ENCODE measurements around the gene VTN. TPM values are rescaled to one million over a fixed set of nuclear protein-coding genes. Genes with fewer than 3 reads are reported as not detected.
"Not testable (repeated sequence)": the region's sequence is repeated elsewhere in the genome, so short reads cannot be mapped to it uniquely, and the experiment has no call there.

The VTN gene
- total RNA-seq, 2 experiments from 2014 or later, result 0.08 to 0.12 TPM

DNA sequence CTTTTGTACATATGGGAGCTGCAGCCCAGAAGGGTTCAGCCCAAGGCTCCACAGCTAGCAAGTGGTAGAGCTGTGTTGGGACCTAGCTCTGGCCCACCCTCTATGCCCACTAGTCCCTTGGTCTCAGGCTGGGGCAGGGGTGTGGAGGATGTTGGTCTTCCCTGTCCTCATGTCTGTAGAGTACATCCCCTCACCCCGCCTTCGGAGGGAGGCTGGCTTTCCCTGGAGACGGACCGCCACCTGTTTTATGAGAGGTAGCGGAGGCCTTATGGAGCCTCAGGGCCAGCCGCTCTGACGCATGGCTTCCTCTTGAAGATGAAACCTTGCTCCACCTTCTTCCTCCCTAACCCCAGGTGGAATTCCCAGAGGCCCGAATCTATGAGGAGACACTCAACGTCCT, 26.1 kb downstream of the VTN start:
- Mint-ChIP-seq H3K36me3 (ENCODE audit: low read depth) (peaks cover 31% of the 10 kb centered on the region), H3K4me3 (no peak overlapping the region), H3K4me1 (peaks cover 2% of the 10 kb centered on the region), H3K27me3 (no peaks in the 10 kb centered on the region), H3K9me3 (no peaks in the 10 kb centered on the region), H3K27ac (no peak overlapping the region)
- CTCF ChIA-PET, result interaction anchor here (1.6 kb wide), 1 partner anchor 10 kb away, joined by 3 read pairs; no protein-coding TSS in a partner anchor
- DNase-seq, result no peak
- POLR2A ChIA-PET, result no interaction called here

DNA sequence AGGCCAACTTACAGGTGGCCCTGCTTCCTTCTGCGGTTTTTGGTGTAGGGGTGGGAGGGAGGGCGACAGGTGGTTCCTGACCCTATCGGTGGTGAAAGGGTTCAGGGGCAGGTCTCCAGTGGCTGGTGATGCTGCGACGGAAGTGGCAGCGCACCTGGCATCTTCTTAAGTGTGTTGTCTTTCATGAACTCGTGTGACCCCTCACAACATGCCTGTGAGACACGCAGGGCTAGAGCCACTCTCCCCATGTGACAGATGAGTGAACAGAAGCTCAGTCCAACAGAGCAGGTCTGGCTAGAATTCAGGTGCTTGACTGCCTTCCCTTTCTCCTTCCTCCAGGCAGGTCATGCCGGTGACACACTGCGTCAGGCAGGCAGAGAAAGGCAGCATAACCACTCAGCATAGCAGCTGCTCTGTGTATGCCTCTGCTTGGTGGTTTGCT, 26.6 kb downstream of the VTN start:
- Mint-ChIP-seq H3K9me3 (no peaks in the 10 kb centered on the region), H3K36me3 (ENCODE audit: low read depth) (peaks cover 27% of the 10 kb centered on the region), H3K27ac (no peak overlapping the region), H3K4me1 (peaks cover 5% of the 10 kb centered on the region), H3K27me3 (no peaks in the 10 kb centered on the region), H3K4me3 (no peak overlapping the region)
- POLR2A ChIA-PET, result no interaction called here
- CTCF ChIA-PET, result interaction anchor here (1.6 kb wide), 1 partner anchor 10 kb away, joined by 3 read pairs; no protein-coding TSS in a partner anchor
- no peak for DNase-seq

GRCh38 chr17:28342313-28342712, 27.8 kb downstream of the VTN start:
- no peak for DNase-seq
- H3K36me3 Mint-ChIP-seq (ENCODE audit: low read depth), result peaks cover 22% of the 10 kb centered on the region
- H3K27me3 Mint-ChIP-seq, result no peaks in the 10 kb centered on the region
- H3K27ac Mint-ChIP-seq, result peak overlapping the region; percentile 57
- CTCF ChIA-PET, result no interaction called here
- H3K4me3 Mint-ChIP-seq, result no peak overlapping the region
- H3K9me3 Mint-ChIP-seq, result no peaks in the 10 kb centered on the region
- H3K4me1 Mint-ChIP-seq, result peaks cover 10% of the 10 kb centered on the region
- POLR2A ChIA-PET, result no interaction called here

GRCh38 chr17:28341516-28341915, 28.6 kb downstream of the VTN start:
- Mint-ChIP-seq H3K36me3 (ENCODE audit: low read depth) (peaks cover 20% of the 10 kb centered on the region), H3K4me1 (peaks cover 18% of the 10 kb centered on the region), H3K27me3 (no peaks in the 10 kb centered on the region), H3K27ac (no peak overlapping the region), H3K4me3 (no peak overlapping the region), H3K9me3 (no peaks in the 10 kb centered on the region)
- ChIA-PET POLR2A (no interaction called here), CTCF (no interaction called here)
- no peak for DNase-seq

DNA sequence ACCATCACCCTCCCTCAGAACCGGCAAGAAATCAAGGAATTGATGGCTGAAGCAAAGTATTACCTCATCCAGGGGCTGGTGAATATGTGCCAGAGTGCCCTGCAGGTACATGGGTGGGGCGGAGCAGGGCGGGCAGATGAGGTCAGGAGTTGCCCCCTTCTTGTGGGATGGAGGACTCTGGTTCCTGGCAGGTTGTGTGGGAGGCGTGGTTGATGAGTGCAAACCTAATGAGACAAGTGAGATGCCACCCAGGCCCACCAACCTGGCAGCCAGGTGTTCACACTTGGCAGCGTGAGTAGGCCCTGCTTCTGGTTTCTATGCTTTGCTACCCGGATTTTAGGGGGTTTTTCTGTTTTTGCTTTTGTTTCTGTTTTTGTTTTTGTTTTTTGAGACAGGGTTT, 29.7 kb downstream of the VTN start:
- CTCF ChIA-PET, result no interaction called here

DNA sequence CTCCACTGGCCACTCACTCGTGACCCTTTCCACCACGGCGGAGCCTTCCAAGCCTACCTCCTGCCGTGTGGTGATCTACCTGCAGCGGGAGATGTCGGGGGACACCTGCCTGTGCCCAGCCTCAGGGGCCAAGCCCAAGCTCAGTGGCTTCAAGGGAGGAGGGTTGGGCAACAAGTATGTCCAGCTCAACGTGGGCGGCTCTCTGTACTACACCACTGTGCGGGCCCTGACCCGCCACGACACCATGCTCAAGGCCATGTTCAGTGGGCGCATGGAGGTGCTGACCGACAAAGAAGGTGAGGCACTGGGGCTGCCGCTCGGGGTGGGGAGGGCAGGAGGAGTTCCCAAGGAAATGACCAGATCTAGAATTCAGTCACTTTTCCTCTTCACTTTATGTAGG, 30.7 kb downstream of the VTN start:
- Mint-ChIP-seq H3K4me1 (peaks cover 29% of the 10 kb centered on the region), H3K27me3 (no peaks in the 10 kb centered on the region), H3K27ac (no peak overlapping the region), H3K4me3 (no peak overlapping the region), H3K9me3 (no peaks in the 10 kb centered on the region), H3K36me3 (ENCODE audit: low read depth) (peaks cover 12% of the 10 kb centered on the region)
- DNase-seq, result no peak
- POLR2A ChIA-PET, result no interaction called here
- CTCF ChIA-PET, result no interaction called here

More for the DNA sequence above, 29.7 kb downstream of the VTN start:
- Mint-ChIP-seq H3K4me1 (peaks cover 23% of the 10 kb centered on the region), H3K27ac (no peak overlapping the region), H3K36me3 (ENCODE audit: low read depth) (peaks cover 15% of the 10 kb centered on the region), H3K4me3 (no peak overlapping the region), H3K9me3 (no peaks in the 10 kb centered on the region), H3K27me3 (no peaks in the 10 kb centered on the region)
- no peak for DNase-seq
- POLR2A ChIA-PET, result no interaction called here

DNA sequence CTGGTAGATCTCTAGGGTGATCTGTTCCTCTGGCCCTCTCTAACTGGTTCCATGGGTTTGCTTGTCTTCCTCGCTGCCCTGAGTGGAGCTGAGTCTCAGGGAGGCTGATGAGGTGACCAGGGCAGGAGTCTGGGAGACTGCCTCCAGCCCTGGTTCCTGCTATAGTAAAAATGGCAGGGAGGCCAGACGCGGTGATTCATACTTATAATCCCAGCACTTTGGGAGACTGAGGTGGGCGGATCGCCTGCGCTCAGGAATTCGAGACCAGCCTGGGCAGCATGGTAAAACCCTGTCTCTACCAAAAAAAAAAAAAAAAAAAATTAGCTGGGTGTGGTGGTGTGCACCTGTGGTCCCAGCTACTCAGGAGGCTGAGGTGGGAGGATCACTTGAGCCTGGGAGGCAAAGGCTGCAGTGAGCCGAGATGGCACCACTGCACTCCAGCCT, 31.3 kb downstream of the VTN start:
- POLR2A ChIA-PET, result interaction anchor here (1.1 kb wide), 1 partner anchor 19 kb away, joined by 3 read pairs; the partner anchor contains the start of gene POLDIP2
- H3K4me1 Mint-ChIP-seq, result peaks cover 33% of the 10 kb centered on the region
- H3K9me3 Mint-ChIP-seq; DNase-seq; H3K27ac Mint-ChIP-seq; H3K4me3 Mint-ChIP-seq; H3K27me3 Mint-ChIP-seq; CTCF ChIA-PET; H3K36me3 Mint-ChIP-seq (ENCODE audit: low read depth): not testable (repeated sequence)

DNA sequence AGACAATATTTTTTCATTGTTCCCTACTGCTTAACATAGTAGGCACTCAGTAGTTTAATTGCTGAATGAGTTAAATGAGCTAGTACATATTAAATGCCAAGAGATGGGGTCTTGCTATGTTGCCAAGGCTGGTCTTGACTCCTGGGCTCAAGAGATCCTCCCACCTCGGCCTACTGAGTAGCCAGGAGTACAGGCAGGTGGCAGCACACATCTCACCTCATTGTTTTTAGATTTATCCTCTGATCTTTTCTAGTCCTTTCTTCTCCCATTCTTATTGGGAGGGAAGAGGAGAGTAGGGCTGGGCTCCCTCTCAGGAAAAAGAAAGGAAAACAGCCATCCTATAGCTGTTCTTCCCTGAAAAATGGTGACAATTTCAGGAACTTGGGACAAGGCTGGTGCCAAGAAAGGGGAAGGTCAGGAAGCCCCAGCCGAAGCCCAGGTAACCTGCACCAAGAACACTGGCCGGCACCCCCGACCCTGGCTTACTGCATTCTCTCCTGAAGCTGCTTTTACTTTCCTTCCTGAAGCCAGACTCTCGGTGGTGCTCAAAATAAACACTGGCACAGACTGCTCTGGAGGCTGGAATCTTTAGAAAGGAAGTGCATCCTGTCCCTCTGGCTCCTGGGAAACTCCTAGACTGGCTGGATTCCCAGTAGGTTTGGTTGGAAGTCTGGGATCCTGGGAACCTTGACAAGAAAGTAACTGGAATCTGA, 31.9 kb downstream of the VTN start:
- ChIA-PET CTCF (interaction anchor here (1.1 to 1.7 kb wide), 2 partner anchors 13 to 19 kb away, joined by 3 to 4 read pairs; partner anchors contain the start of gene POLDIP2), POLR2A (interaction anchor here (1.1 kb wide), 1 partner anchor 19 kb away, joined by 3 read pairs; the partner anchor contains the start of gene POLDIP2)
- DNase-seq, result no peak
- Mint-ChIP-seq H3K36me3 (ENCODE audit: low read depth) (peaks cover 10% of the 10 kb centered on the region), H3K4me1 (peaks cover 37% of the 10 kb centered on the region), H3K4me3 (no peak overlapping the region), H3K9me3 (no peaks in the 10 kb centered on the region), H3K27ac (no peak overlapping the region), H3K27me3 (no peaks in the 10 kb centered on the region)

DNA sequence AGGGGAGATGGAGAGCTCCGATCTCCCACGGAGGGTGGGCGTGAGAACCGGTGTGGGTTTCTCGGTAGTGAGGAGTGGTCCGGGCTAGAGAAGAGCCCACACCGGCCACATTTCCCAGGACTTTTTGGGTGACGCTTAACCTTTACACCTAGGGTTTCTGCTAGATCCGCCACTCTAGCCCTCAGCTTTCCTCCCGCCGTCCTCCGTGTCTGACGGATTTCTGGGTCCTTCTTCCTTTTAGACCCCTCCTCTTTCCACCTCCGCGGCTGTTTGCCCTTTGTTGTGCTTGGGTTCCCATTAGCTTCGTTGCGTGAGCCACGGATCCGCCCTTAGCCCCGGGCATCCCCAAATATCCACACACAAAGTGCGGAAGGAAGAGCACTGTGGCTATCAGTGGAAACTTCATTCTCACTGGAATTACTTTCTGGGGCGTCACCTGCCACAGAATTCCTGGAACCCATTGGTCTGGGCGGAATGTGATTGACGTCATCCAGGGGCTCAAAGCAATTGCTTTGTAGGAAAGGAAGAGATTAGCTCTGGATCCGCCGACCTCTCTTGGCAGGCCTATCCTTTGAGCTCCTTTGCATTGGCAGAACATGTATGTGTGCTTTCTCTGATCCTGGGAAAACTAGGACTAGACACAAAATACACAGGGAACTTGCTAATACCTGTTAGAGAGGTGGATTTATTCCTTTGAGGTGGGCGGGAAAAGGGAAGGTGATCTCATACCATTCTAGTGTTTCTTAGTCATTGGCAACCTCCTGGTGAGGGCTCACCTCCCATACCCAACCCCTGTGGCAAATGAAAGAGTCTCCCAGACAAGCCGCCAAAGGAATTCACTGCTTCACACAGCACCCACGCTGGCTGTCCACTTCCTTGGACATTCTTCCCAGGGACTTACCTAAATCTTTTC, 33.9 kb downstream of the VTN start:
- peak overlapping the region; percentile 91 for H3K27ac Mint-ChIP-seq
- peaks cover 6% of the 10 kb centered on the region for H3K36me3 Mint-ChIP-seq (ENCODE audit: low read depth)
- H3K4me1 Mint-ChIP-seq, result peaks cover 39% of the 10 kb centered on the region
- H3K4me3 Mint-ChIP-seq, result peak overlapping the region; percentile 85
- ChIA-PET CTCF (interaction anchor here (0.6 to 2.1 kb wide), 11 partner anchors 9 to 451 kb away, joined by 3 to 9 read pairs (median 4); partner anchors contain the start of gene POLDIP2), POLR2A (interaction anchor here (0.7 to 1.5 kb wide), 2 partner anchors 21 to 48 kb away, joined by 4 to 9 read pairs; partner anchors contain the start of gene POLDIP2)
- DNase-seq, result peak; percentile 40
- H3K27me3 Mint-ChIP-seq, result no peaks in the 10 kb centered on the region
- H3K9me3 Mint-ChIP-seq, result no peaks in the 10 kb centered on the region

DNA sequence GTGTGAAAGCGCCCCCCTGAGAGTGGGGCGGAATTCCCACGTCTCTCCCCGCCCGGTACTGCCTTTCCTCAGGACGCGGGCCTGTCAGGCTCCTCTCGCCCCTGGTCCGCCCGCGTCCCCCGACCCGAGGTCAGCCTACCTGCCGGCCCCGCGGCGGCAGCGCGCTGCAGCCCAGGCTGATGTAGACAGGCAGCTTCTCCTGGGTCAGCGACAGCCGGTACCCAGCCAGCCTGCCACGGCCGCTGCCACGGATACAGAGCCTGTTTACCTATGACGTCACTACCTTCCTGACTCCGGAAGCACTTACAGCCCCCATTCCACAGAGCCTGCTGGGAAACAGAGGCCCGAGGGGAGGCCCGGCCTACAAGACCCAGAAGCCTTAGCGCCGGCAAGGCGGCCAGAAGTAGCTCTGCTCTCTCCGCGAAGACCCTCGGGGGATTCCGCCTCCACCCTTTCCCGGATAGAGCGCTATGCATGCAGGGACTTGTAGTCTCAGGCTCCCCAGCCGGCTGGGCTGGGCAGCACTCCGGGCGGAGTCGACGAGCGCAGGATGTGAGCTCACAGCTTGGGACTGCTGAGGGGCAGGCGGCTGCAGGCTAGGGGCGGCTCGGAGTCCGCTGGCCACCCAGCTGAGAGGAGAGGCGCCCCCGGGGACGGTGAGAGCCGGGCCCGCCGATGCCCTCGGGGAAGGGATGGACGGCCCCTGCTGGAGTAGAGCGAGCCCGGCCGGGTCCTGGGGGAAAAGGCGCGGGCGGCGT, 34.7 kb downstream of the VTN start, which contains the start of the genes IFT20 and TNFAIP1:
IFT20 (minus strand) TSS at position 272 of the 758 bp plus-strand sequence. CDS start 3,487 bp downstream, outside the sequence.
TNFAIP1 (plus strand) TSS at position 561 of the 758 bp plus-strand sequence. CDS start 3,761 bp downstream, outside the sequence.
- Mint-ChIP-seq H3K36me3 (ENCODE audit: low read depth) (peaks cover 6% of the 10 kb centered on the region), H3K9me3 (no peaks in the 10 kb centered on the region), H3K4me3 (peak within 1 kb of the TSS; percentile 85), H3K27ac (peak within 1 kb of the TSS; percentile 91), H3K27me3 (no peaks in the 10 kb centered on the region), H3K4me1 (peaks cover 39% of the 10 kb centered on the region)
- POLR2A ChIA-PET, result interaction anchor here (0.7 to 1.5 kb wide), 2 partner anchors 22 to 49 kb away, joined by 4 to 9 read pairs; partner anchors contain the start of gene POLDIP2
- peak; percentile 99 for DNase-seq
- CTCF ChIA-PET, result interaction anchor here (0.6 to 2.1 kb wide), 11 partner anchors 10 to 450 kb away, joined by 3 to 9 read pairs (median 3); partner anchors contain the start of gene POLDIP2

DNA sequence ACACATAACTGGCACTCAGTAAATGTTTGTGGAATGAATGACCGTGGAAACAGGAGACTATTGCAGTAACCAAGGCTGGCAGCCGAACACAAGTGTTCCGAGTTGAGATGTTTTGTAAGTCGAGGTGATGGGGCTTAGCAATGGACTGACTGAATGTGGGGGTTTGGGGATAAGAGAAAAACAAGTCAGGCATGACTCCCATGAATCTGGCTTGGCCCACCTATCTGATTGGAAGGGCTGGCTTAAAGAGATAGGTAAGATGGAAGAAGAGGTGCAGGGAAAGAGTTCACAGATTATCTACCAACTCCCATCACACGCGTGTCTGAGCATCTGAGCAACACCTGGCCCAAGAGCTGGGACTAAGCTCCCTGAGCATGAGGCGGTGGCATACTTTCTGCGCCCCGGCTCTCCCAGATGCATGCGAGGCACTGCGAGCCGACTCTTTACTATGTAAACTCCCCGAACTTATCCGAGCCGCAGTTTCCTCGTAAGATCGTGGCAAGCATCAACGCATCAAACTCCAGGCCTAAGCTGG, 35.4 kb downstream of the VTN start:
- POLR2A ChIA-PET, result interaction anchor here (1.5 kb wide), 1 partner anchor 23 kb away, joined by 9 read pairs; the partner anchor contains the start of gene POLDIP2
- Mint-ChIP-seq H3K9me3 (no peaks in the 10 kb centered on the region), H3K36me3 (ENCODE audit: low read depth) (peaks cover 6% of the 10 kb centered on the region), H3K27ac (peak overlapping the region; percentile 91), H3K4me3 (peak overlapping the region; percentile 85), H3K27me3 (no peaks in the 10 kb centered on the region), H3K4me1 (peaks cover 39% of the 10 kb centered on the region)
- CTCF ChIA-PET, result interaction anchor here (0.9 to 2.1 kb wide), 7 partner anchors 14 to 65 kb away, joined by 3 to 5 read pairs (median 4); partner anchors contain the start of gene POLDIP2
- DNase-seq, result peak; percentile 27

Measured in activated CD4-positive, alpha-beta T cell treated with anti-CD3 and anti-CD28 coated beads, Interleukin-2, amount 10 ng/mL, durations not matched to agents 7 days and 5 days (primary cell).